GM12801 (cell line): ENCODE data around the gene SYTL2.

Source experiments
- CTCF ChIP-seq: IDR thresholded peaks from one replicate; pipeline ENCODE4 v1.5.1; 2011; ENCODE audit warnings: control low read depth; ENCODE audit not compliant: insufficient read length; ENCODE audit errors: extremely low read depth

The SYTL2 gene

GRCh38 chr11:85810871-85811611 is at the start of gene SYTL2:
SYTL2 (minus strand) TSS chr11:85811141; CDS start chr11:85757725, 53,416 bp downstream.
- TF ChIP-seq CTCF: no peak

- no peak for TF ChIP-seq CTCF
These were observed 46.2 kb upstream of the SYTL2 start for GRCh38 chr11:85857098-85857497.

GRCh38 chr11:85855341-85855656 is 44.4 kb upstream of the SYTL2 start, which contains the start of gene CCDC83:
CCDC83 (plus strand) TSS chr11:85855383; CDS start chr11:85865124, 9,741 bp downstream.
- TF ChIP-seq CTCF: no peak

- no peak for TF ChIP-seq CTCF
These were observed 43.8 kb upstream of the SYTL2 start for GRCh38 chr11:85854557-85855340.

- no peak for TF ChIP-seq CTCF
These were observed 43.2 kb upstream of the SYTL2 start for GRCh38 chr11:85854212-85854556.

GRCh38 chr11:85848556-85848955 is 37.6 kb upstream of the SYTL2 start:
- no peak for TF ChIP-seq CTCF

- TF ChIP-seq CTCF: no peak
These were observed 37.1 kb upstream of the SYTL2 start for GRCh38 chr11:85848006-85848405.
